Measurements from ENCODE around the gene NOS3.

The NOS3 gene

DNA sequence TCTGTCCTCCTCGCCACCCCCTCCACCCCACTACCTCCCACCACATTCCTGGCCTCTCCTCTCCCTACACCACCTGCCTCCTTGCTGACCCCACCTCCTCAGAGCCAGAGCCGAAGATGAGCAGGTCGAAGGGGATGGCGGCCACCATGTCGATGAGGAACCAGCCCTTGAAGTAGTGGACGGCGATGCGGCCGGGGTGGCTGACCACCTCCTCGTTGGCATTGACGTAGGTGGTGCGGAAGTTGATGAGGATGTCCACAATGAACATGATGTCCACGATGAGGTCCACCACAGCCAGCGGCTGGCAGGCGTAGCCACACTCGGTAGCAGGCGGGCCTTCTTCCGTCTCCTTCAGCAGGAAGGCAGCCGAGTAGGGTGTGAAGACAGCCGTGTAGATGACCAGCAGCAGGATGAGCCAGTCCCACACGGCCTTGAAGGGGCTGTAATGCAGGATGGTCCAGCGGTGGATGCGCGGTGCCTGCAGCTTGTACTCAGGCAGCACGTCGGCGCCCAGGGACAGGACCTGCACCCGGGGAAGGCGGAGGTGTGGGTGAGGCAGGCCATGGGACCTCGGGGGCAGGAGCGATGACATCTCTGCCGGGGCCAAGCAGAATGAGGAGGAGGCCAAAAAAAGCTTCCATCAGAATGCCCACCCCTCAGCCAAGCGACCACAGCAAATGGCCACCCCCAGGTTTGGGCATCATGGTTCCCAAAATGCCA, 38.3 kb upstream of the NOS3 start:
- DNase-seq, result no peak

DNA sequence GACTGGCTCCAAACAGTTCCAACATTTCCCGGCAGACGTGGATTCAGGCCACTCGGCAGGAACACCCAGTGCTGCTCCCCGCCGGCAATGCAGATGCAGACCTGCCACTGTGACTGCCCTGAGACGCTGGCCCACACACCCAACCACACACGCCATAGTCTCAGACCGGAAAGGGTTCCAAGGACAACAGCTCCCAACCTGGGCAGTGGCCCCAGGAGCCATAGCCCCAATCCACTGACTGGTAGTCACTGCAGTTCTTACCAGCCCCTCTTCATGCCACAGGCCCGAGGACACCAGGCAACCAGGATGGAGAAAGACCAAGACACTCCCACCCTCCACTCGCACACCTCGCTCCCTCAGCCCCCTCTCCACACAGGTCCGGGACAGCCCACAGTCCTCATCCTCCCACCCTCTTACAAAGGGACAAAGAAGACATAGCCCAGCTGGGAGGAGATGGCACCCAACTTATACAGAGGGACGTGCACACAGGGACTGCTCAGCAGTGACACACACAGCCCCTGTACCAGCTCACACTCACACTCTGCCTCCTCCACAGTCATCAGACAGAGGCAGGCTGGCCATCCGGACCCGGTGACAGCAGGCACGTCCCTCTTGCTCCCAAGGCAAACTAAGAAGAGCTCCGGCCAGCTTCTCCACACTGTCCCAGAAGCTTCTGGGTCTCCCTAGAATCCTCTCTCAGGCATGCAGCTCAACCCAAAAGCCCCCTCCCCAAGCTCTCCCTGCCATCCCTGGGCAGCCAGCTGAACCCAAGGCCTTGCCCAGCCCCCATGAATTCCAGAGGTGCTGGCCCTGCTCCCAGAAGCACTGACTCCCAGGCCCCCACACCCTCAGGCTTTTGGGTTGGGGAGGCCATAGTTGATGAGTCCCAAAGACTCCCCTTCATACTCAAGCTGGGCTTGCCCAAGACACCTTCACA, 37.5 kb upstream of the NOS3 start:
- no peak for DNase-seq

- DNase-seq, result no peak
These were observed 36.4 kb upstream of the NOS3 start for GRCh38 chr7:150954201-150954985.

GRCh38 chr7:150954986-150955518, 35.8 kb upstream of the NOS3 start:
- no peak for DNase-seq

DNA sequence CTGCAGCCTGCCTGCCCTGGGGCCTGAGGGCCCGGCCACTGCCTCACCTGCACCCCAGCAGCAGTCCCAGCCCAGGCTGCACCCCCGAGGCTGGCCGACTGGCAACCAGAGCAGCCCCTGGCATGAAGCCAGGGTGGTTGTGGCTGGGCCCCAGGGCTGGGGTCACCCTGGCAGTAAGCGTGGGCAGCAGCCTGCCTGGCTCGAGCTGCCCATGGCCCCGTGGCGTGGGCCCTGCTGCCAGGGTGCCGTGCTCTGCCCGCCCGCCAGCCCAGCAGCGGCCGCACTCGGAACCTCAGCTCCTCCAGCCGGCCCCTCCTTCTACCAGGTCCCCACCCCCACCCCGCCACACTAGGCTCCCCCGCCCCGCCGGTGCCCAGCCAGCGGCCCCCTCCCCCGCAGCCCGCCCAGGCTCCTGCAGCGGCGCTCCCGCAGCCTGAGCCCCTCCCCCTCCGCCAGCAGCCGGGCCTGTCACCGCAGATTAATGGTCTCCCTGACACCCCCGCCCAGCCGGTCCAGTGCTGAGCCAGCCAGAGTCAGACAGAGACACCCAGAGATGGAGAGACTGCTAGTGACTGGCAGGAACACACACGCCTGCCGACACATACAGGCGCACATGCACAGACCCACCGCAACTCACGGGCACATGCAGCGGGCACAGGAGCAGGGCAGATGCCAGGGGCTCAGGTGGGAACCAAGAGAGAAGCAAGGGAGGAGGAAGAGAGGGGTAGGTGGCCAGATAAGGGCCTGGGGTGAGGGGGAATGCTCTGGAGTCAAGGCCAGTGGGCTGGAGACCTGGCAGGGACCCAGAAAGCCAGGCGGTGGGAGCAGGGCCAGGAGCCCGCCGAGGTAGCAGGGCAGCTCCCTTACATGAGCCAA, 35.1 kb upstream of the NOS3 start:
- DNase-seq, result no peak

GRCh38 chr7:150956395-150957132, 34.3 kb upstream of the NOS3 start:
- no peak for DNase-seq

DNA sequence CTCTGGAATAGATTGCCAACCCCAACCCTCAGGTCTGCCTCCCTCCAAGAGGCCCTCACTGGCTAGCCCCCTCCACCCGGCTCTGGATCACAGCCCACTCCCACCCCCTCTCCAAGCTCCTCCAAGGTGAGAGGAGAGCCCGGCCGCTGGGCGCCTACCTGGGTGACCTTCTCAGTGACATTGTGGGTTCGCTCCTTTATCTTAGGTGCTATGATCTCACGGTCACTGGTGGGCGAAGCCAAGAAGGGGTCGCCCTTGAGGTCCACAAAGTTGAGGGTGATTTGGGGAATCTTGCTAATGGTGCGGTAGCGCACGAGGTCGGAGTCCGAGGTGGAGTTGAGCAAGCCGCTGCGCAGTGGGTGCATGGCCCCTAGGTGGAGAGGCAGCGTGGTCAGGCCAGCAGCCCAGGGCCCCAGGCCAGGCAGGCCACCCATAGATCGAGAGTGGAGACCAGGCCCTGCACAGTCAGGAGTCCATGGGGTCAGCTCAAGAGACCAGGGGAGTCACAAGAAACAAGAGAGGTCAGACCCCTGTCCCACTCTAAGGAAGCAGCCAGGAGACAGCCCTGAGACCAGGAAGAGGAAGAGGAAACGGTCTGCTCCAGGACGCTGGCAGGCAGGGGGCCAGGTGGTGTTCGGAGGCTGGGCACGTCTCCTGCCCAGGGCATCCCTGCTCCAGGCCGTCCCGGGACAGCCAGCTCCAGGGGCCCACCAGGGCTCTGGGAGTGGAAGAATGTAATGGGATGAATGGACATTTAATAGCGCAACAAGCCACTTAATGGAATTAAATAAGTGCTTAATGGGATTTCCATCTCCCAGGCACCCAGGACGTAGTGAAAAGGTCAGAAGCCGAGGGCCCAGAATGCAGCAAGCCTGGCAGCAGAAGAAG, 33.4 kb upstream of the NOS3 start:
- DNase-seq, result no peak

- DNase-seq, result no peak
These were observed 32.7 kb upstream of the NOS3 start for GRCh38 chr7:150958062-150958552.

- DNase-seq, result no peak
These were observed 32.2 kb upstream of the NOS3 start for GRCh38 chr7:150958597-150958996.

- no peak for DNase-seq
These were observed 31.7 kb upstream of the NOS3 start for GRCh38 chr7:150959081-150959480.

DNA sequence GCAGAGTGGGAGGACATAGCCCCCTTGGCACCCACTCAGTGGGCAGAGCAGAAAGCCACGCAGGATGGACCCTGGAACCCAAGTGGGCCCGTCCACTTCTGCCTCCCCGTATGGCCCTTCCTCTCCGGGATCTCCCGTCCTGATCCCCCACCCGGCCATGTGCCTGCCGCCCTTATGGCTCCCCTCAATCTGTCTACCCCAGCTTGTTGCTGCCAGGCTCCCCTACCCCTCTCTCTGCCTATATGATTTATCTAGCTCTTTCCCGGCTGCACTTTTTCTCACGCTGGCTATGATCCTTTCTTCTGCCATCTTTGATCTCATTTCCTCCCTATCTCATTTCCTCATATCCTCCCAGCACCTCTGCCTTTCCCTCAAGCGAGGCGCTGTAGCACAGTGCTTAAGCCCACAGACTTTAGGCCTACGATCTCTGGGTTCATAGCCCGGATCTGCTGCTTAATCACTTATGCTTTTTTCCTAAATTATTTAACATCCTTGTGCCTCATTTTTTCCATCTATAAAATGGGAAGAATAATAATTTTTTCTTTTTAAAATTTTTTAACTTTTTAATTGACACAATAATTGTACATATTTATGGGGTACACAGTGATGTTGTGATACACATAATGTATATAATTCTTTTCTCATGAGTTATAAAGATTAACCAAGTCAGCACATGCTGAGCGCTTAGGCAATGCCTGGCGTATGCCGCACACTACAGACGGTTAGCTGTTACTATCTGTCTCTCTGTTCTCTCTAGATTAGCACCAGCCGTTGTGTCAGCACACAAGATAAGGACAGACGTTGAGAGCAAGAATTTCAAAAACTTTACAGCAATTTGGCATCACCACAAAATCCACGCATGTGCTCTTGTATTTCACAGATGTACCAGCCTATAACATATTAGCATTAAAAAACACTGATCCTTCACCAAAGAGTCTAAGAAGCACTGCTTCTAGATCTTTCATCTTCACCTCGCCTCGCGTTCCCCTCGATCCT, 30.8 kb upstream of the NOS3 start:
- no peak for DNase-seq

GRCh38 chr7:150961510-150962289, 29.1 kb upstream of the NOS3 start:
- DNase-seq, result no peak

DNA sequence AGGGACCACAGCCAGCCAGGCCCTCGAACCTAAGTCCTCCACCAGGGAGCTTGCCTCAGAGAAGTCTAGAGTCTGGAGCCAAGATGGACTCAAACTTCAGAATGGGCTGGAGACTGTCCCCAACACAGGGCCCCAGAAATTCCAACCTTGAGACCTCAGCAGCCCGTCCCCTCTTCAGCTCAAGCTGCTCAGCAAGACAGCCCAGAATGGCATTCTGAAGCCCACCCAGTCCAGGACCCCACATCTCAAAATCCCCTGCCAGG, 28.6 kb upstream of the NOS3 start:
- no peak for DNase-seq

GRCh38 chr7:150962553-150963399, 28.0 kb upstream of the NOS3 start:
- DNase-seq, result no peak

- DNase-seq, result no peak
These were observed 26.9 kb upstream of the NOS3 start for GRCh38 chr7:150963707-150964559.

- DNase-seq, result no peak
These were observed 26.2 kb upstream of the NOS3 start for GRCh38 chr7:150964593-150965111.
